CD14-positive monocyte (primary cell): Measurements from ENCODE around the gene KIAA0513. TPM values are rescaled to one million over a fixed set of nuclear protein-coding genes. Genes with fewer than 3 reads are reported as not detected.

Source experiments
- DNase-seq, 3 donors: peaks; one replicate each; pipeline ENCODE4 v3.0.0-alpha.2; 2011 to 2022
- H2AFZ ChIP-seq: 2 replicates; pipeline ENCODE4 v1.6.0; 2012; ENCODE audit warnings: mild to moderate bottlenecking, low read depth, low read length, inconsistent platforms; ENCODE audit not compliant: insufficient read depth, poor library complexity, severe bottlenecking
- H3K27ac ChIP-seq, 2 donors: 1 replicate in 1 of 2; 2 replicates in 1 of 2; pipeline ENCODE4 v1.5.1; 2012 to 2013; ENCODE audit warnings: low read length in 2 of 2, control low read depth in 1 of 2, inconsistent platforms in 1 of 2, low read depth in 1 of 2, mild to moderate bottlenecking in 1 of 2
- H3K27me3 ChIP-seq, 2 donors: one replicate each; pipeline versions ENCODE4 v1.6.0 to v1.6.1; 2011 to 2013; ENCODE audit warnings: low read length in 2 of 2; ENCODE audit not compliant: control insufficient read depth in 2 of 2, insufficient read depth in 2 of 2
- H3K36me3 ChIP-seq, 2 donors: replicated peaks in 1 of 2; 1 replicate in 1 of 2; 2 replicates in 1 of 2; pipeline versions ENCODE4 v1.5.1 to v1.6.1; 2012 to 2013; ENCODE audit warnings: low read length in 2 of 2, control low read depth in 1 of 2, inconsistent platforms in 1 of 2, mild to moderate bottlenecking in 1 of 2; ENCODE audit not compliant: insufficient read depth in 2 of 2, control insufficient read depth in 1 of 2
- H3K4me1 ChIP-seq, 2 donors: 1 replicate in 1 of 2; 2 replicates in 1 of 2; pipeline versions ENCODE4 v1.5.1 to v1.6.1; 2012 to 2013; ENCODE audit warnings: low read length in 2 of 2, control low read depth in 1 of 2, inconsistent platforms in 1 of 2, mild to moderate bottlenecking in 1 of 2, moderate library complexity in 1 of 2; ENCODE audit not compliant: insufficient read depth in 2 of 2, control insufficient read depth in 1 of 2
- H3K4me2 ChIP-seq: replicated peaks from 2 replicates; pipeline ENCODE3; 2012; ENCODE audit warnings: low read length, moderate library complexity, mild to moderate bottlenecking; ENCODE audit not compliant: poor library complexity, severe bottlenecking; ENCODE audit errors: extremely low read depth
- H3K4me3 ChIP-seq, 3 experiments: fragments of 200-600 bp in 1 of 3; sonication (generic) in 1 of 3; replicated peaks in 1 of 3; 1 replicate in 2 of 3; 2 replicates in 1 of 3; pipeline ENCODE4 v1.5.1; 2011 to 2013; ENCODE audit warnings: low read length in 3 of 3, mild to moderate bottlenecking in 3 of 3, control low read depth in 2 of 3, low read depth in 2 of 3, inconsistent platforms in 1 of 3, moderate library complexity in 1 of 3
- H3K79me2 ChIP-seq: 2 replicates; pipeline ENCODE4 v1.6.0; 2012; ENCODE audit warnings: mild to moderate bottlenecking, control low read depth, inconsistent platforms, low read length, moderate library complexity; ENCODE audit not compliant: insufficient read depth
- H3K9ac ChIP-seq: 2 replicates; pipeline ENCODE4 v1.6.0; 2017; ENCODE audit warnings: low read length, mild to moderate bottlenecking; ENCODE audit not compliant: insufficient read depth, poor library complexity, severe bottlenecking
- H3K9me3 ChIP-seq, 2 donors: replicated peaks in 1 of 2; 1 replicate in 1 of 2; 2 replicates in 1 of 2; pipeline versions ENCODE4 v1.5.1 to v1.6.1; 2012 to 2013; ENCODE audit warnings: low read length in 2 of 2, control low read depth in 1 of 2; ENCODE audit not compliant: control insufficient read depth in 1 of 2, insufficient read depth in 1 of 2
- H4K20me1 ChIP-seq: 2 replicates; pipeline ENCODE4 v1.6.0; 2012; ENCODE audit warnings: mild to moderate bottlenecking, low read length, control low read depth, moderate library complexity; ENCODE audit not compliant: insufficient read depth
- H3K27ac Mint-ChIP-seq, 7 donors: one replicate each; pipeline ENCODE4 v1.8.0; 2020; ENCODE audit warnings: mild to moderate bottlenecking in 7 of 7, mixed read lengths in 7 of 7, moderate library complexity in 6 of 7, inconsistent platforms in 2 of 7
- H3K27me3 Mint-ChIP-seq, 3 donors: one replicate each; pipeline ENCODE4 v1.8.0; 2021 to 2022; ENCODE audit warnings: low read depth in 3 of 3, mild to moderate bottlenecking in 3 of 3, mixed read lengths in 3 of 3, moderate library complexity in 3 of 3, inconsistent platforms in 1 of 3
- H3K36me3 Mint-ChIP-seq, 2 donors: one replicate each; pipeline ENCODE4 v1.8.0; 2020; ENCODE audit warnings: mixed read lengths in 2 of 2, inconsistent platforms in 1 of 2, mild to moderate bottlenecking in 1 of 2
- H3K4me1 Mint-ChIP-seq: one replicate; pipeline ENCODE4 v1.8.0; 2020; ENCODE audit warnings: mild to moderate bottlenecking, mixed read lengths
- H3K4me3 Mint-ChIP-seq, 2 donors: one replicate each; pipeline ENCODE4 v1.8.0; 2020; ENCODE audit warnings: mild to moderate bottlenecking in 2 of 2, mixed read lengths in 2 of 2, moderate library complexity in 1 of 2
- H3K9me3 Mint-ChIP-seq, 7 donors: one replicate each; pipeline ENCODE4 v1.8.0; 2020 to 2022; ENCODE audit warnings: mixed read lengths in 7 of 7, mild to moderate bottlenecking in 6 of 7, moderate library complexity in 6 of 7, inconsistent platforms in 2 of 7
- CTCF ChIP-seq: fragments of 200-600 bp; IDR thresholded peaks from one replicate; pipeline ENCODE4 v1.8.0; 2022; ENCODE audit warnings: antibody characterized with exemption, mild to moderate bottlenecking
- WGBS: methylation state at CpG from one replicate; pipeline ENCODE4 v1.1.5; 2013; ENCODE audit warnings: missing lambda C conversion rate; ENCODE audit not compliant: insufficient coverage; 5-methylcytosine and 5-hydroxymethylcytosine counted together
- intact Hi-C, 2 donors: fragments of 100-400 bp; cut with micrococcal nuclease; formaldehyde crosslinking; loops; one replicate each; pipeline versions ENCODE4 v1.15.0 to v1.15.1; 2023
- polyA plus RNA-seq, 3 donors: library from polyadenylated mRNA; depleted of rRNA in 1 of 3; unstranded in 2 of 3; stranded (reverse) in 1 of 3; fragments of 300-500 nt in 2 of 3; fragments of >200 nt in 1 of 3; fragmentation: Illumina TruSeq in 2 of 3; gene quantifications; 1 replicate in 2 of 3; 2 replicates in 1 of 3; pipeline ENCODE4 v1.2.3, GENCODE V29; 2012 to 2021

The KIAA0513 gene
- polyA plus RNA-seq, 3 donors = 21.4 to 77.5 (median 32.7) TPM

- no peak for TF ChIP-seq CTCF
- intact Hi-C loops = no loop called here
- Mint-ChIP-seq H3K4me1 (peaks cover 15% of the 10 kb centered on the region), H3K4me3 (no peak overlapping the region), H3K27me3 (peaks cover 9 to 23% (median 20%) of the 10 kb centered on the region in 3 donors), H3K27ac (no peak overlapping the region), H3K36me3 (peaks cover 2 to 3% of the 10 kb centered on the region in 2 donors), H3K9me3 (peaks cover 0 to 2% (median 0%) of the 10 kb centered on the region in 7 donors)
- peaks cover 16 to 19% of the 10 kb centered on the region in 2 donors for H3K4me1 ChIP-seq
- H3K4me3 ChIP-seq = no peak overlapping the region
- no peak for DNase-seq
- no peaks in the 10 kb centered on the region for H3K36me3 ChIP-seq
- H3K9me3 ChIP-seq = no peaks in the 10 kb centered on the region
- no peaks in the 10 kb centered on the region for H3K79me2 ChIP-seq
- H3K9ac ChIP-seq = no peak overlapping the region
- H2AFZ ChIP-seq = no peak overlapping the region
- 84% methylated on average over 4 of the region's 5 CpGs for WGBS
- H4K20me1 ChIP-seq = no peaks in the 10 kb centered on the region
- H3K27ac ChIP-seq = no peak overlapping the region
- peaks cover 0 to 9% of the 10 kb centered on the region in 2 donors for H3K27me3 ChIP-seq
- no peak overlapping the region for H3K4me2 ChIP-seq
These were observed 103.1 kb downstream of the KIAA0513 start for GRCh38 chr16:85130705-85131028.

- WGBS = 98% methylated on average over 10 of the region's 20 CpGs
- Histone ChIP-seq H3K9me3 (no peaks in the 10 kb centered on the region), H3K36me3 (no peaks in the 10 kb centered on the region), H3K4me3 (no peak overlapping the region), H3K27ac (no peak overlapping the region), H3K27me3 (no peaks in the 10 kb centered on the region), H3K79me2 (no peaks in the 10 kb centered on the region), H3K4me1 (peaks cover 33 to 39% of the 10 kb centered on the region in 2 donors), H3K4me2 (no peak overlapping the region), H3K9ac (no peak overlapping the region), H4K20me1 (no peaks in the 10 kb centered on the region), H2AFZ (no peak overlapping the region)
- H3K9me3 Mint-ChIP-seq = peaks cover 2 to 6% (median 3%) of the 10 kb centered on the region in 7 donors
- intact Hi-C loops = no loop called here
- DNase-seq = no peak
- peaks cover 33% of the 10 kb centered on the region for H3K4me1 Mint-ChIP-seq
- TF ChIP-seq CTCF = no peak
- H3K36me3 Mint-ChIP-seq = peaks cover 2 to 3% of the 10 kb centered on the region in 2 donors
- H3K27ac Mint-ChIP-seq = no peak overlapping the region
- peak overlapping the region in 1 of 2 donors; percentile 48 for H3K4me3 Mint-ChIP-seq
- peaks cover 2 to 9% (median 8%) of the 10 kb centered on the region in 3 donors for H3K27me3 Mint-ChIP-seq
These were observed 105.1 kb downstream of the KIAA0513 start for GRCh38 chr16:85132456-85133289.
